HG02870 (cell line): ENCODE measurements around the gene C2orf81.
"Not testable (repeated sequence)": the region's sequence is repeated elsewhere in the genome, so short reads cannot be mapped to it uniquely, and the experiment has no call there.

ENCODE experiments used
- ATAC-seq: cut with Tn5 transposase; IDR thresholded peaks from one replicate; pipeline ENCODE4 v1.9.1; 2021; ENCODE audit warnings: mild to moderate bottlenecking, moderate library complexity; ENCODE audit not compliant: unreplicated experiment

Gene C2orf81

GRCh38 chr2:74444498-74445318 is 23.3 kb upstream of the C2orf81 start:
- ATAC-seq = no peak

DNA sequence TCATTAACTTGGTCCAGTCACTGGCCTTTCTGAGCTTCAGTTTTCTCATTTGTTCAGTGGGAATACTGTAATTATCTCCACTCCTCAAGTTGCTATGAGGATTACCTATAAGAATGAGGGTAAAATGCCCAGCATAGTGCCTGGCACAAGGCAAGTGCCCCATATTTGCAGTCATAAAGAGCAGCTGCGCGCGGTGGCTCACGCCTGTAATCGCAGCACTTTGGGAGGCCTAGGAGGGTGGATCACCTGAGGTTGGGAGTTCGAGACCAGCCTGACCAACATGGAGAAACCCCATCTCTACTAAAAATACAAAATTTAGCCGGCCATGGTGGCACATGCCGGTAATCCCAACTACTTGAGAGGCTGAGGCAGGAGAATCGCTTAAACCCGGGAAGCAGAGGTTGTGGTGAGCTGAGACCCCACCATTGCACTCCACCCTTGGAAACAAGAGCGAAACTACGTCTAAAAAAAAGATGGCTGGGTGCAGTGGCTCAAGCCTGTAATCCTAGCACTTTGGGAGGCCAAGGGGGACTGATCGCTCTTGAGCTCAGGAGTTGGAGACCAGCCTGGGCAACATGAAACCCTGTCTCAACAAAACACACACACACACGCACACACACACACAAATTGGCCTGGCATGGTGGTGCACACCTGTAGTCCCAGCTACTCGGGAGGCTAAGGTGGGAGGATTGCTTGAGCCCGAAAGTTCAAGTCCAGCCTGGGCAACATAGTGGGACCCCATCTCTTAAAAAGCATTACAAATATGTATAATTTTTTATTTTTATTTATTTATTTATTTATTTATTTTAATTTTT is 21.3 kb upstream of the C2orf81 start:
- ATAC-seq = not testable (repeated sequence)

GRCh38 chr2:74441690-74442482 is 20.5 kb upstream of the C2orf81 start, which contains the start of gene RTKN:
Gene RTKN (minus strand): TSS chr2:74441937. CDS start chr2:74441816, 121 bp downstream.
- ATAC-seq = no peak

- ATAC-seq = no peak
These were observed 19.8 kb upstream of the C2orf81 start for GRCh38 chr2:74441170-74441689.

GRCh38 chr2:74440378-74441169 is 19.2 kb upstream of the C2orf81 start:
- ATAC-seq = peak; percentile 80

DNA sequence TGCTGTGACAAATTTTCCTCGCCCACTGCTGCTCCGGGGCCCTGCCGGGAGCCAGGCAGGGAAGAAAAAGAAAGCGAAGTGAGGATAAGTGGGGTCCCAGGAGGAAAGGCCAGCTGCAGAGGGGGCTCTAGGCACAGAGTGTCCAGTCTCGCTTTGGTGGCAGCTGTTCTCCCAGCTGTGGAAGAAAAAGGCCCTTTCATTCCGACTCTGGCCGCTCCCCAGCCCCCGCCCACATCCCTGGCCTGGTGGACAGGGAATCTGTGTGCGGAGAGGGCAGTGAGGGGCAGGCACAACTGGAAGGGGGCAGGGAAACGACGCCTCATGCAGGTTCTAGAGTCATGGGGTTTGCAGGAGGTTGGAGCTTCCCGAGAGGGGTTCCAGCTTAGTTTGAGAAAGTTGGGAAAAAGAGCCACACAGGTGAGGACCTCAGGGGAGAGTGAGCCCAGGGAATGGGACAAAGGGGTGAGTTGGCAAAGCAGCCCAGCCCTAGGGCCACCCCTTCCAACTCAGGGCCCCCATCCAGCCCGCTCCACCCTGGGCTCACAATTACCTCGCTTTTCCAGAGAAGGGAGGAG is 18.5 kb upstream of the C2orf81 start:
- ATAC-seq = no peak

- no peak for ATAC-seq
These were observed 18.0 kb upstream of the C2orf81 start for GRCh38 chr2:74439373-74439772.

DNA sequence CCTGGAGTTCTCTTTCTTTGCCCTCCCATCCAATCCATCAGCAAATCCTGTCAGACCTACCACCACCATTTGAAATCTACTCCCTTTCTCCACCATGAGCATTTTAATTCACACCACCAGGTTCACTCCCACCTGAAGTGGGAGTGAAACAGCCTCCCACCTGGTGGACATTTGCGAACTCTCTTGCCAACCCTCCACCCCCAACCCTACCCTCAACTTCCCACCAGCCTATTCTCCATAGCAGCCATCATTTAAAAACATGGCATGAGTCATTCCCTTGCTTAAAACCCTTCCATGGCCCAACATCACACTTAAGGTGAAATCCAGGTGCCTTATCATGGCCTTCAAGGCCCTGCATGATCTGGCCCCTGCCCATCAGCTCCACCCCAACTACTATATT is 16.8 kb upstream of the C2orf81 start:
- no peak for ATAC-seq

DNA sequence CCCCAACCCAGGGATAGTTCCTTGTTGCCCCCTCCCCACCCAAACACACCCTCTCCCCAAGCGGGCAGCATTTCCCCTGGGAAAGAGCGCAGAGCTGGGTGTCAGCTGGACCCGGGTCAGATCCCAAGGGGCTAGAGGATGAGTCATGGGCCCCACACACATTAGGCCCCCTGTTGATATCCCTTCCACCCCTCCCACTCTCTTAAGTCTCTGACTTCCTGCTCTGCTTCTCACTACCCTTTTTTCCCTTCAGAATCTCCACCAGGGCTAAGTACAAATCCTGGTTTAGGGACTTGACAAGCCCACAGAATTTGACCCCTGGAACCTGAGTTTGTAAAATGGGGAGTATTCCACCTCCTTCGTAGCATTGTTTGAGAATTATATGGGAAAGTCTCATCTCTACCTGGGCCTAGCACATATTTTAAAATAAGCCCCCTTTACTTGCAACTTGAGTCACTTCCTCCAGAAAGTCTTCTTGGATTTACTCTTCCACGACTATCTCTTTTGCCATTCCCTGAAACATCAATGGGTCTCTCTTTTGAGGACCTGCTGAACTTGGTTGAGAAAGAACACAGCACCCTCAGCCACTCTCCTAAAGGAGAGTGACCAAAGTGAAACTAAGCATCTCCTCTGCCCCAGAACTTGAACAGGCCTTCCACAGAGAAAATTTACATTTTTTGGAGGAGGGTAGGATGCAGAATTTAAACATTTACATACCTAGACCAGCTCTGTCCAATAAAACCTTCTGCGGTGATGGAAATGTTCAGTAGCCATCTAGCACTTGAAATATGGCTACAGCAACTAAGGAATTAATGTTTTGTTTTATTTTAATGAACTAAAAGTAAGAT is 15.7 kb upstream of the C2orf81 start:
- no peak for ATAC-seq

GRCh38 chr2:74436111-74436805 is 14.8 kb upstream of the C2orf81 start:
- no peak for ATAC-seq

GRCh38 chr2:74430502-74430901 is 9.1 kb upstream of the C2orf81 start:
- ATAC-seq = no peak

- no peak for ATAC-seq
These were observed 8.3 kb upstream of the C2orf81 start for GRCh38 chr2:74429487-74430451.

DNA sequence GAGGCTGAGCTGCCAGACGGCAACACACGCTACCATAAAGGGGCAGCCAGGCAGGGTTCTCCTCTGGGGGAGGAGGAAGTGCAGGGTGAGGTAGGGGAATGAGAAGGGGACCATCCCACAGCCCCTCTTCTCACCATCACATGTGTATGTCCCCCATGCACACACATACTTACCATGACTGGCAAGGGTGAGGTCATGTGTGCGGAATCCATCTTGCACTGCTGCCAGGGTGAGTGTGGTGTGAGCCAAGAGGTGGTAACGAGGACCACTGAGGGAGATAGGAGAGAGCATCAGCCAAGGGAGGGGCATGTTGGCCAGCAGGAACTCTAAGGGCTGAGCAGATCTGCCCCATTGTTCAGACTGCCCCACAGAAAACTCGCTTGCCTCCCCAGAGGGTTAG is 7.3 kb upstream of the C2orf81 start:
- ATAC-seq = no peak

DNA sequence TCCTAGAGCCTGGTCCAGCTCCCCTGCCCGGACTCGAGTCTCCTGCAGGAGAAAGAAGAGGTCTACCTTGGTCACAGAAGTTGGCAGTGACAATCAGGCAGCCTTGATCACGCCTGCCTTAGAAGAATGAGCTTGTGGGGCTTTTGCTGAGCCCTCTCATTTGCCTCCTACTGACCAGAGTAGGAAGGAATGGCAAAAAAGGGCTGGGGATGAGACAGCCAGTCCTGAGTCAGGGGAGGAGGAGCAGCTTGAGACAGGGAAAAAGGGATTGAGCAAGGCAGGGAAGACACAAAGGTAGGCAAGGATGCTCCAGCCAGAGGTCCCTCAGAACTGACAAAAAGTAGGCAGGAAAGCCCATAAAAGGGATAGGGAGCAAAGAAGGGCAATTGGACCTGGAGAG is 6.1 kb upstream of the C2orf81 start:
- no peak for ATAC-seq

DNA sequence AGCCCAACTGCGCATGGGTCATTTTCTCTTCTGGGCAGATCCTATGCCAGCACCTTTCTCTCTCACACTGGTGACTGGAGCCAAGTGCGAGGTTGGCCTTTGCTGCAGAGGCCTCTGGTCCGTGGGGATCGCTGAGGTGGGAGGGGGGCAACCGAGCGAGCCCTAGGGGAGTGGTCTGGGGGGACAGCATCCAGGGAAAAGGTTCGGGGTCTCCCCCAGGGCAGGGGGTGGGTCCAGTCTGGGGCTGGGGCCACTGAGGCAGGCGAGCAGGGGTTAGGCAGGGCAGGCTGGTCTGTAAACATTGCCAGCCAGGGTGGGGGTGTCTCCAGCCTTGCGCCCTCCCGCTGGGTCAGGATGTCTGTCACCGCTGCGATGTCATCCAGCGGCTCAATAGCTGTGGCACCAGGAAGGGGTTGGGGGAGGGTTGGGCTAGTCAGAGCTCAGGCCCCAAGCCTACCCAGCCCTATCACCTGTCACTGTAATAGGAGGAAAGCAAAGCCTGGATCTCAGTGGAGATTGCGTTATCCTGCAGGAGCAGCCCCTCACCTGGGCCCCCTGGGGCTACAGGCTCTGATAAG is 4.9 kb upstream of the C2orf81 start:
- no peak for ATAC-seq

DNA sequence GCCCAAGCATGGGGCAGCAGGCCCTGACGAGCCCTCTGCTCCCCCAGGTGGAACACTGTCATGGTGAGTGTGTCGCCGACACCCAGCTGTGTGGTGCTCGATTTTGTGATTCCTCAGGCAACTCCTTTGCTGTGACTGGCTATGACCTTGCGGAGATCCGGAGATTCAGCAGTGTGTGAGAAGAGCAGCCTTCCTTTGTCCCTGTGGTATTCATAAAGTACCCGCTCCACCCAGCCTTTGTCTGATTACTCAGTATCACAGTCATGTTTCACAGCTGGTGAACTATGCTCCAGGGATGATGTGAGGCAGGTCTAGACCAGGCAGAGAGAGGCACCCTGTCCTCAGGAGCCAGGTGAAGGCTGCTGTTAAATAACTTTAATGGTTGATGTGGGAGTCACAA is 4.1 kb upstream of the C2orf81 start:
- no peak for ATAC-seq

DNA sequence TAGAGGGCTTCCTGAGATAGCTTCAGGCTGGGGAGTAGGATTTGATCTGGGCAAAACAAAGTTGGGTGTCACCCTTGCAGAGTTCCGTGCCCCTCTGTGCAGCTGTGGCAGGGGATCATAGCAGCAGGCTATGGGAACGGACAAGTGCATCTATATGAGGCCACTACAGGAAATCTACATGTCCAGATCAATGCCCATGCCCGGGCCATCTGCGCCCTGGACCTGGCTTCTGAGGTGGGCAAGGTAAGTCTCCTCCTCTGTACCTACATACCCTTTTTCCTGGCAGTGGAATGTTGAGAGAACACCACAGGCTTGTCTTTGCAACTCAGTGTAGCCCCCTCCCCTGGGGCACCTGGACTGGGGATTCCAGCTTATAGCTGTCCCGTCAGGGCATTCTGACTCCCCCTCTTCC is 3.6 kb upstream of the C2orf81 start:
- ATAC-seq = no peak
